Smooth muscle cell (in vitro differentiated cells): ENCODE data around the gene KCNIP1. TPM values are rescaled to one million over a fixed set of nuclear protein-coding genes. Genes with fewer than 3 reads are reported as not detected.

Experiments
- DNase-seq: peaks from one replicate; lab custom pipeline; 2025; ENCODE audit not compliant: unreplicated experiment; lab: John Stamatoyannopoulos, UW
- H2AFZ ChIP-seq: fragments of 200-600 bp; sonication (generic); 2 replicates; pipeline ENCODE4 v1.6.0; 2016; ENCODE audit warnings: antibody characterized with exemption, low read depth, mild to moderate bottlenecking
- H3F3A ChIP-seq: fragments of 200-600 bp; sonication (generic); 2 replicates; pipeline ENCODE4 v1.6.0; 2017; ENCODE audit warnings: antibody characterized with exemption, low read depth
- H3K27ac ChIP-seq: fragments of 200-600 bp; sonication (generic); 2 replicates; pipeline ENCODE4 v1.5.1; 2016; ENCODE audit warnings: low read depth, mild to moderate bottlenecking
- H3K27me3 ChIP-seq: fragments of 200-600 bp; sonication (generic); 2 replicates; pipeline ENCODE4 v1.6.1; 2016; ENCODE audit warnings: low read depth, mild to moderate bottlenecking
- H3K36me3 ChIP-seq: fragments of 200-600 bp; sonication (generic); 2 replicates; pipeline ENCODE4 v1.5.1; 2016; ENCODE audit warnings: low read depth
- H3K4me1 ChIP-seq: fragments of 200-600 bp; sonication (generic); 2 replicates; pipeline ENCODE4 v1.5.1; 2016; ENCODE audit warnings: low read depth
- H3K4me2 ChIP-seq: fragments of 200-600 bp; sonication (generic); 2 replicates; pipeline ENCODE4 v1.6.0; 2016; ENCODE audit warnings: mild to moderate bottlenecking
- H3K4me3 ChIP-seq: fragments of 200-600 bp; sonication (generic); 2 replicates; pipeline ENCODE4 v1.5.1; 2016; ENCODE audit warnings: mild to moderate bottlenecking
- H3K79me2 ChIP-seq: fragments of 200-600 bp; sonication (generic); 2 replicates; pipeline ENCODE4 v1.6.0; 2016; ENCODE audit warnings: low read depth, mild to moderate bottlenecking
- H3K9ac ChIP-seq: fragments of 200-600 bp; sonication (generic); 2 replicates; pipeline ENCODE4 v1.6.0; 2016; ENCODE audit warnings: low read depth
- H3K9me3 ChIP-seq: fragments of 200-600 bp; sonication (generic); replicated peaks from 2 replicates; pipeline ENCODE4 v1.5.1; 2016; ENCODE audit warnings: low read depth
- H4K20me1 ChIP-seq: fragments of 200-600 bp; sonication (generic); 2 replicates; pipeline ENCODE4 v1.6.0; 2016; ENCODE audit warnings: low read depth
- CTCF ChIP-seq: fragments of 200-600 bp; sonication (generic); IDR thresholded peaks from 2 replicates; pipeline ENCODE4 v1.5.1; 2017; ENCODE audit warnings: borderline replicate concordance, mild to moderate bottlenecking, antibody characterized with exemption; ENCODE audit not compliant: insufficient read depth, poor library complexity, severe bottlenecking
- WGBS: methylation state at CpG from one replicate; pipeline ENCODE4 v1.1.7; 2016; ENCODE audit warnings: low lambda C conversion rate; 5-methylcytosine and 5-hydroxymethylcytosine counted together
- polyA plus RNA-seq: library from polyadenylated mRNA; unstranded; fragments of >200 nt; fragmentation: Nextera tagmentation; extraction: Ambion mirVana; gene quantifications from 2 replicates; pipeline ENCODE4 v1.2.1, GENCODE V29; 2016
- total RNA-seq: library from RNA; depleted of rRNA; stranded (reverse); fragments of >200 nt; gene quantifications from 2 replicates; pipeline ENCODE4 v1.2.3, GENCODE V29; 2014

The KCNIP1 gene
- total and polyA plus RNA-seq, 2 experiments from 2014 or later = 0.50 TPM; not detected in 1

DNA sequence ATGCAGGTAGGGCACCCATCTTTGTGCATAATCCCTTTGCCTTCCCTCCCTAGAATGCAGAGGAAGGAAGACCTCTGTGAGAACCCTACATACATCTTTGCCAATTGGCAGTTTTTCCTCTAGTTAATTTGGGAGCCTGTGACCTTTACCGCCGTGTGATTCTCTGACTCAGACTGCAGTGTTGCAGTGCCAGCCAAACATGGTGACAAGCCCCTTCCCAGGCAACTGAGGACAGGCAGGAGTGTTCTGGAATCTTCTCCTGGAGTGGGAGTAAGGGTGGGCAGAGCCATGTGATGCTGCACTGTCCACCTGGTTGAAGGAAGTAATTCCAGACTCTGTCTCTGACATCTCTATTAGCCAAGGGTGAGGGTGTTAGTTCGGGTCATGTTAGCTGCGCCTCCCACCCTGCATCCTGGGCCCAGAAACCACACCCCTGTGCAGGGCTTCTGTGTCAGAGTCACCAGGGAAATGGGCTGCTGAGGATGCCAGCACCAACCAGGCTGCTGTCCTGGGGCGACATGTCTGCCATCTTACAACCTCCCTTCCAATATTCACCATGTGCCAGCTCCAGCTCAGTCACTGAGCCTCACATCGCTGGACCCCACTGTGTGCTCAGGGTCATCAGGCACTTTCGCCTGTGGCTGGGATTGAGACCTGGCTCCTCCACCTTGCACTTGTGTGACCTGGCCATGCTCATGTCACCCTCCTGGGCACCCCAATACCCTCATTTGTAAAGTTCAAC, 21.8 kb downstream of the KCNIP1 start:
- Histone ChIP-seq H2AFZ (no peak overlapping the region), H3K79me2 (no peaks in the 10 kb centered on the region), H3K9ac (no peak overlapping the region), H3K27me3 (peaks cover 37% of the 10 kb centered on the region), H3K4me2 (no peak overlapping the region), H3F3A (no peaks in the 10 kb centered on the region), H4K20me1 (no peaks in the 10 kb centered on the region), H3K36me3 (no peaks in the 10 kb centered on the region), H3K9me3 (no peaks in the 10 kb centered on the region), H3K27ac (no peak overlapping the region), H3K4me1 (no peaks in the 10 kb centered on the region), H3K4me3 (no peak overlapping the region)
- no peak for DNase-seq
- 94% methylated on average over 7 of the region's 7 CpGs for WGBS
- TF ChIP-seq CTCF = no peak

GRCh38 chr5:170527991-170528390, 24.2 kb downstream of the KCNIP1 start:
- 48% methylated on average over 3 of the region's 3 CpGs for WGBS
- Histone ChIP-seq H3K4me1 (peaks cover 3% of the 10 kb centered on the region), H3K4me2 (no peak overlapping the region), H3K36me3 (no peaks in the 10 kb centered on the region), H3K9me3 (no peaks in the 10 kb centered on the region), H4K20me1 (no peaks in the 10 kb centered on the region), H3K79me2 (no peaks in the 10 kb centered on the region), H3K9ac (no peak overlapping the region), H3K4me3 (no peak overlapping the region), H3K27me3 (peaks cover 53% of the 10 kb centered on the region), H3K27ac (no peak overlapping the region), H3F3A (no peaks in the 10 kb centered on the region), H2AFZ (no peak overlapping the region)
- no peak for TF ChIP-seq CTCF
- no peak for DNase-seq

GRCh38 chr5:170528976-170529375, 25.2 kb downstream of the KCNIP1 start:
- no peaks in the 10 kb centered on the region for H3K79me2 ChIP-seq
- H3K27ac ChIP-seq = no peak overlapping the region
- H3K4me3 ChIP-seq = no peak overlapping the region
- no peaks in the 10 kb centered on the region for H3K36me3 ChIP-seq
- H3K4me1 ChIP-seq = peaks cover 5% of the 10 kb centered on the region
- peaks cover 57% of the 10 kb centered on the region for H3K27me3 ChIP-seq
- no peak overlapping the region for H3K9ac ChIP-seq
- no peak overlapping the region for H2AFZ ChIP-seq
- DNase-seq = no peak
- H4K20me1 ChIP-seq = no peaks in the 10 kb centered on the region
- no peaks in the 10 kb centered on the region for H3K9me3 ChIP-seq
- no peak overlapping the region for H3K4me2 ChIP-seq
- WGBS = 78% methylated on average over 1 of the region's 1 CpG
- no peaks in the 10 kb centered on the region for H3F3A ChIP-seq
- no peak for TF ChIP-seq CTCF

- Histone ChIP-seq H4K20me1 (no peaks in the 10 kb centered on the region), H2AFZ (no peak overlapping the region), H3K9ac (no peak overlapping the region), H3K9me3 (no peaks in the 10 kb centered on the region), H3K4me1 (peaks cover 7% of the 10 kb centered on the region), H3K4me2 (no peak overlapping the region), H3K79me2 (no peaks in the 10 kb centered on the region), H3K4me3 (no peak overlapping the region), H3K36me3 (no peaks in the 10 kb centered on the region), H3K27ac (no peak overlapping the region), H3K27me3 (peaks cover 60% of the 10 kb centered on the region), H3F3A (no peaks in the 10 kb centered on the region)
- no peak for TF ChIP-seq CTCF
- WGBS = 76% methylated on average over 3 of the region's 3 CpGs
- no peak for DNase-seq
Observed at GRCh38 chr5:170532935-170533334, 29.1 kb downstream of the KCNIP1 start.
